NK-92 (cell line): ENCODE results near the gene HOXB5.

Source experiments
- DNase-seq: peaks from one replicate; lab custom pipeline; 2025; ENCODE audit not compliant: unreplicated experiment; lab: John Stamatoyannopoulos, UW

The HOXB5 gene

DNA sequence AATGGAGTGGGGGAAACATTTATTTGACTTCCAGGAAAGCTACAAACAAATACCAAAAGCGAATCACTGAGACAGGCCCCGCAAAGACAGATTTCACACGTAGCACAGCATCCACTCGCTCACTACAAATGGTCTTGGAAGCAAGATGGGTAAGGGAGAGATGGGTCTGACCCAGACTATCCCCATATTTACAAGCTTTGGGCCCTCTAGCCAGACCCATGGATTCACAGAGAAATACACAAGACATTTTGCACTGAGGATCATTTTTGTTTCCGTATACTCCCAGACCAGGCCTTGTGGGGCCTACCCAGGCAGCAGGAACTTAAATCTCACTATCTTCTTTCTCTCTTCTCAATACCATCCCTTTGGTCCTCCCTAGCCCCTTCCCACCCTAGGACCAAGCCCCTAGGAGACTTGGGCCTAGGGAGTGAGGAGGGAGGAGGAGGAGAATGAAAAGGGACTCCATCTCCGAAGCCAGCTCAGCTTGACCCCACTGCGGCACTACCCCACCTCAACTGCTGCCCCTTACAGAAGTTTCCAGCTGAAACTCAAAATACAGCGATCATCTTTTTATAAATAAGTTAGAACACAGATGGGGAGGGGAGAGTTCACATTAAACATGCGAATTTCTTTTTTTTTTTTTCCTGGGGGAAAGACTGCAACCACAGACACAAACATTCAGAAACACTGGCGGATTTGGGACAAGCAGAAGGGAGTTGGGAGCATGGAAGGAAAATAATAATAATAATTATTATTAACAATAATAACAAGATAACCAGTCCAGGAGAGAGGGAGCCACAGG lies 2.1 kb downstream of the HOXB5 start:
- no peak for DNase-seq

DNA sequence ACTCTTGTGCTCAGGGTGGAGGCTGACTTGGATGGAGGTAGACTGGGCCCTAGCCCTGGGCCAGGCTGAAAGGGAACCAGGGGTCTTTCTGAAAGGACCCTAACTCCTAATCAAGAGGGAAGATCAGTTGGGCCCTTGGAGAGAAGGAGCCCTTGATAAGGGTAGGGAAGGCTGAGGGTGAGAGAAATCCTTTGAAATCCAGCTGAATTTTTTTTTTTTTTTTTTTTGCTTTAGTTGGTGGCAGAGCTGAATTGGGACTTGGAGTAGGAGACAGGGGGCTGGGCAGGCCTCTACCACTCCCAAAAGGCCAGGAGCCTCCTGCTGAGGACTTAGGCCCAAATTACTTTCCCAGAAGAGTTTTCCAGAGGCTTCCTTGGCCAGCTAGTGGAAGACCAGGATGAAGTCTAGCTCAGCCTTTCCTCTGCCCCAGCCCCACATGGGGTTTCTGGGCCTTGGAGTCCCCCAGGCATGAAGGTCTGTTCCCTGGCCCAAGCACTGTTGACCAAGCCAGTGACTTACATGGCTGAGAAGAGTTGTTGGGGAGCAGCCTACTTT lies 2.9 kb downstream of the HOXB5 start:
- no peak for DNase-seq

DNA sequence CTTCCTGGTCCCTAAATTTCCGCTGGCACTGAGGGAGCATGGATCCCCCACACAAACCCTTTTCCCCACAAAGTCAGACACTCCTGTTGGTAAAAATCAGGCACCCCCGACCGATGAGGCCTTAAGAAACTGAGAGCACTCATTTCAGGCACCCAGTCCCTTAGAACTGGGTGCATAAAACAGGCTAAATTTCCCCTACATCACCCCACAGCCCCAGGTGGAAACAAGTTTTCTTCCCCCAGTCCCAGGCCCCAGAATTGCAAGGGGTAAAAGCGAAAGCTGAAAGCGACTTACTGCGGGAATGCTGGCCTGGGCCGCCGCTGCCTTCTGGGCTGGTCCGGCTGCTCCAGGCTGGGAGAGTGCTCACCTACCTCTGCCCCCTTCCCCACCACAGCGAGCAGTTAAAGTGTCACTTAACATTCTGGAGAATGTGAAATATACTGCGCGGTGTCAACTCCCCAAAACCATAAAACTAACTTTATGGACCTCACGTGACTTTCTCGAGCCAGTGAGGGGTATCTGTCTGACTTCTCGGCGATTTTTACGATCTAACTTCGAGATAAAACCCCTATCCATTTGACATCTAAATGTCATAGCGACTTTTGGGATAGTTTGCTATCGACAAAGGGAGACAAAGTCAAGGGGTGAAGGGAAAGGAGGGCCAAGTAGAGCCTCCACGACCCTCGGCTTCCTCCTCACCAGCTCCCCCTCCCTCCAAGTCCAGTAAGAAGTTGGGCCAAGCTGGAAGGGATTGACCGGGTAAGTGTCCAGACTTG lies 3.6 kb downstream of the HOXB5 start, which contains the start of gene HOXB3:
HOXB3 (minus strand) TSS at position 411 of the 776 bp plus-strand sequence. CDS start 37,767 bp downstream, outside the sequence.
- DNase-seq: no peak

DNA sequence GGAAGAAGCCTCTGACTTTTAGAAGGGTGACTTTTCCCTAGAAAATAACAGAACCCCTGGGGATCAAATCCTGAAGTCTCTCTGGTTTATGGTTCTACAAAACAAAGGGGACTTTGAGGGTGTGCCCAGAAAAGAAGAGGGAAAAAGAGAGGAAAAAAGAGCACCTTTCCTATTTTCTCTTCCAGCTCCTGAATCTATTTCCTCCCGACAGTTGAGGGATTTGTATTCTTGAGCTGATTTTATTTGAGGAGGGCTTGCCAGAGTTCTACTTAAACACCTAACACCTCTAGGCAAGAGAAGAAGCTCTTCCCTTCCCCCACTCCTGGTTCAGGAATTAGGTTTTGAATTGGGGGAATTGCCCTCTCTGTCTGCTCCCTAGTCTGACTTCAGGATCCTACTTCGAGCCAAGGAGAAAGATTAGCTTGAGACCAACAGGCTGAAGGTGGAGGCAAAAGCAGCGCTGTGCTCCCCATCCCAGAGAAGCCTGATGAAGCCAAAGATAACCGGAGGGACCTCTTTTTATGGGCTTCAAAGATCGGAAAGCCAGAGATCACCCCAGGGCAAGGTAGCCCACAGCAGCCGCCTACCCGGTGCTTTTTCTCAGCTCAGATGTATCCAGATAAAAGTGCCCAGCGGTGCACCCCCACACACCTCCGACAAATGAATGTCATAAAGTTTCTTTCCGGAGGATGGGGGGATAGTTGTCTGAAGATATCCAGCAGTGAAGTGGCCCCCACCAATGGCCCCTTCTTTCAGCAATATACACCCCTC lies 4.3 kb downstream of the HOXB5 start:
- no peak for DNase-seq

DNA sequence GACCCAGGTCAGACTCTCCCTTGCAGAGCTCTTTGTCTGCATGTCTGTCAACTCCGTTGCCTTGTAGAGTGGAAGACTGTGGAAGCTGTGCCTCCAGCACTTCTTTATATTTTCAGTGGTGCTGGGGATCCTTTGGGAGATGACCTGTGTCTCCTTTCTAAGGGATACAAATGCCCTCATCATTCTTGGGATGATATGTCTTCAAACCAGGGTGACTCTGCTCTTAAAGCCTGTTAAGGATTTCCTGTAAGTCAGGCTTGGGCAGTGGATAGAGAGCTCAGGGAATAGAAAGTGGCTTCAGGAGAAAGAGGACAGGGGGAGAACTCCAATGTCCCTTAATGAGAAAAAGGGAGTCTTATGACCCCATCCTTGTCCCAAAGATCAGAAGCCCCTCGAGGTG lies 5.1 kb downstream of the HOXB5 start:
- no peak for DNase-seq

DNA sequence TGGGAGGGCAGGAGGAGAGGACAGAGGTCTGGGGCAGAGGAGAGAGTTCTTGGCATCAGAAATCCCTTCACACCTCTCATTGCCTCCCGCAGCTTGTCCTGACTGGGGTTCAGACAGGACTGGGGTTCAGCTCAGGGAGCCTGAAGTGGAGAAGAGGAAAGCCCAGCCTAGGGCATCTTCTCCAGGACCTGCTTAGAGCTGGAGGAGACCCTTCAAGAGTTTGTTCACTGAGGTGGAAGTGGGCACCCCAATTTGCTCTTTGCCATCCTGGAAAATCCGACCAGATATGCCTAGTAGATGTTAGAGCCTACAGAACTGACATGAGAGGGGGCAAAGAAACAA lies 5.5 kb downstream of the HOXB5 start:
- no peak for DNase-seq

DNA sequence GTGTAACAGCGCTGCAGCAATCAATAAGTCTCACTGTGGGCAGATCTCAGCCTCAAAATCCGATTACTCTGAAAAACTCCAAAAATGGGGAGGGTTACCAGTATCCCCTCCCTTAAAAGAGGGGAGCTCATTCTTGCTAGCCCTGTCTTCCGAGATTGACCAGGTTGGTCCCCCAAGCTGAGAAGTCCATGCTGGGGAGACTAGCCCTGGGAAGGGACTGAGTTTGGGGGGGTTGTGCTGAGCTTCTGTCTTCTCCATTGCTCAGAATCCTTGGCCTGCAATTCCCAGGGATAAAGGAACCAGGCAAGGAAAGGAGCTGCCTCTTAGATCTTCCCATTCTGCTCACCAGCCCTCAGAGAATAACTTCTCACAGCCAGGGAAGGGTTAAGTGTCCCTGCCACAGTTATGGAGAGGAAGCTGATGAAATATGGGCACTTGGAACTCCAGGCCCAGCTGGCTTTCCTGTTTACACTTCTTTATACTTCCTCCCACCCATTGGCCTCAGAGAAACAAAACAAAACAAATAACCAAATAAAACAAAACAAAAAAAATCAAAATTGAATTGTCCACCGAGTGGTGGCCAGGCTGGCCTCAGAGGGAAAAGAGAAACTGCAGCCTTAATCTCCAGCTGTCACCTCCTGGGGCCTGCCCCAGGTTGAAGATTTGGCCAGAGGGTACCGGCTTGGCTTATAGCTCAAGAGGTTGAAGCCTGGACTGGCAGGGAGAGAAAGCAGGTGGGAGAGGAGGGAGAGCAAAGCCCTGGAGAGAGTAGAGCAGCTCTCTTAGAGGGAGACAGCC lies 6.1 kb downstream of the HOXB5 start:
- DNase-seq: no peak

DNA sequence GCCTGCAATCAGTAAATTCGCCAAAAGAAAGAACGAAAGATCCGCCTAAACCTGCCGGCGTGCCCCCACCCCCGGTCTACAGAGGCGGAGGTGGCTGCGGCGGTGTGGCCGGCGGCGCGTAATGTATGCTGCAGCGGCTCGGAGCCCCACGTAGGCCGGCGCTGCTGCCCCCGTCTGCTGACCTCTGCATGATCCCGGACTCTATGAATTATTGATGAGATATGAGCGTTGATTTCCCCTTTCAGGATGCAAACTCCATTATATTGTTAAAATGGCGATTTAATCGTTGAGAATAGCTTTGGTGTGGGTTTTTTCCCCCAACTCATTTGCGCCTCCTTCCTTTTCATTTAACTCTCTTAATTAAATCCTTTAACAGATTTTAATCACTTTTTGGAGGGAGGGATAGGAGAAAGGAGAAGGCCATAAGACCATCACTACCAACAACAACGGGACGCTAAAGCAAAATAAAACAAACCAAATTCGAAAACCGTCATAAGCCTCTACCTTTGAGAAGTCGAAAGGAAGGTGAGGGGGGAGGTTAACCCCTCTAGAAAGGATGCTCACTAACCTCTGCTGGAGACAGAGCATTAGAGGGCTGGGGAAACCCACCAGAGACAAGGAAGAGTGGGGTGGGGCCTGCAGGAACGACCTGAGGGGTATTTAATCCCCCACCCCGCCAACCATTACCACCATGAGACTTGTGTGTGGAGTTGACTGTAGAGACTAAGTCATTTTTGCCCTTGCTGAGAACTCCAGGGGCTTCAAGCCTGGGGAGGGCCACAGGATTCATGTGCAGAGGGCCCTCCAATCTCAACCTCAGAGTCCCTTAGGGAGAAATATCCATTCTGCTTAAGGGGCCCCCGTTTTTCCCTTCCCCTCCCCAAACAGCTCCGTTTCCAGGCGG lies 7.0 kb downstream of the HOXB5 start:
- DNase-seq: no peak

DNA sequence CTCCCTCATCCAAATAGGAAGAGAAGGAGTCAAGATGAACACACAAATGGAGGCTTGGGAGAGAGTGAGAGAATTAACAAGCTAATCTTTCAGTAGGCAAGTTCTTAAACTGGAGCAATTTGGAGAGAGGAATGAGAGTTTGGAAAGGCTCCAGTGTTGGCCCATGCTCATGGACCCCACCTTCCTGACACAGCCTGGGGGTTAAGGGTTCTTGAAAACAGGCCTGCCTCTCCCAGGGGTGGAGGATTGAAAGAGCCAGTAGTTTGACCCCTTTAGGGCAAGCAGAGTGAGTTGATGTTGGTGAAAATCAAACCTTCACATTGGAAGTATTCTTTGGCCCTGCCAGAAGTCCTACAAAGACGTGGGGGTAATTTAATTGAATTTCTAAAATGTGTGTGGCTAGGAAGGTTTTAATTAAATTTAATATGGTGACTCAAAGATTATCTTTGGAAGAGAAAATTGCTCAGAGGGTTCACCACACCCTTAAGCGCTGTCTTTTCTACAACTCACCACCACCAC lies 9.3 kb downstream of the HOXB5 start:
- no peak for DNase-seq

DNA sequence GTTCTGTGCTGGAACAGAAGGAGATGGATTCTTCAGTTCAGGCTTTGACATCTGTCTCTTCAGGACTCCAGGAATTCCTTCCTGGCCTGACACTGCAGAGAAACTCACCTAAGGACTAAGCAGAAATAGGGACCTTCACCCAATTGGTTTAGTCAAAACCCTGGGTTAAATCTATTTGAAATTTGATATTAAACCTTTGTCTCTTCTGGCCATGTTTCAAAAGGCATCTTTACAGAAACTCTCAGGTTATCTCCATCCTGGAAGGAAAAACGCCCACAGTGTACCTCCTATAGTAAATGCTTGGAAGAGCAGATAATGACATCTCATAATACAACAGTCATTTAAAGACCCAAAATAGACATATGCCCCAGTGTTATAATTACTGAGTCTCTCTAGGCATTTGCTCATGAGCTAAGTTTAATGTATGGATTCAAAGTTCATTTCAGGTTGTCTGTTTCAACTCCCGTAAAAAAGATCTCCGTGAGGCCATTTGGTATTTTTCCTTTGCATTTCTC lies 9.8 kb downstream of the HOXB5 start:
- DNase-seq: no peak

DNA sequence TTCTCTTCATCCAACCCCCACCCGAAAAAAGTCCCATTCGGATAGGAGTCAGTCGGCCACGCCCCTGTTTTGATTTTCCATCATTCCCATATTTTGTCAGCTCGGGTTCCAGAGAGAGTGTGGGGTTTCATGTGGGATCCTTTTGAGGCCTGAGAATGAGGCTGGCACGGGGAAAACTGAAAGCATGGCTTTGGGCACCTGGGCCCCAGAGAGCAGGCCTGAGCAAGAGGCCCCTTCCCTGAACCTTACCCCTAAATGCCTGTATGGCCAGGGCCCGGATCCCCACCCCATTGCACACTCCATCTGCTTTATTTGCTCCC lies 10.9 kb downstream of the HOXB5 start:
- DNase-seq: no peak

DNA sequence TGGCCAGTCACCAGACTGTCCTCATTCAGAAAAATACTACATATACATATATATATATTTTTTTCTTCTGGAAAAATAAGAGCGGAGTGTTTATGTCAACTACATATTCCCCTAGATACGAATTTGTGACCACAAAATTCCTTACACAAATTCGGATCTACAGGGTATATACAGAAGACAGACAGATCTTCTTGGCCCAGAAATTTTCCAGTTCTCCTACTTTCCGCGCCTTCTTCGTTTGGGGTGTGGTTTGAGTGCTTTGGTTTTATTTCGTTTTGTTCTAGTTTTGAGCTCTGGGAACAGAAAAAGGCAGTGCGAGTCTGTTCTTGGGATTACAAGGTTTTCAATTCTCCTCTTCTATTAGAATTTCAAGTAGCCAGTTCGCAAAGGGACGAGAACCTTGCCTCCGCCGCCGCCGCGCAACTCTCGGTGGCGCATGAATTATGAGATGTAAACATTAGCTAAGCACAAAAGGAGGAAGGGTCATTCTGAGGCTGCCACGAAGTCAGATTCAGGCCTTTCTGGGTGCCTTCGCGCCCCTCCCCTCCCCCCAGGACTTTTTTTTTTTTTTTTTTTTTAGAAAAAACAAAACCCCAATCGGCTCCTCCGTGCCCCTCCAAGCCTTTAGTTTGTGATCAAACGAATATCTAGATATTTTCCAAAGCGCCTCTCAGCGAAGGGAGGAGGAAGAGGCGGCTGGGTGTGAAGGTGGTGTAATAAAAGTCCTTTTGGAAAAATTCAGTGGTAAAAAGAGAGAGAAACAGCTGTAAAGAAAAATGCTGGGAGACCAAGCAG lies 13.6 kb downstream of the HOXB5 start:
- DNase-seq: no peak

DNA sequence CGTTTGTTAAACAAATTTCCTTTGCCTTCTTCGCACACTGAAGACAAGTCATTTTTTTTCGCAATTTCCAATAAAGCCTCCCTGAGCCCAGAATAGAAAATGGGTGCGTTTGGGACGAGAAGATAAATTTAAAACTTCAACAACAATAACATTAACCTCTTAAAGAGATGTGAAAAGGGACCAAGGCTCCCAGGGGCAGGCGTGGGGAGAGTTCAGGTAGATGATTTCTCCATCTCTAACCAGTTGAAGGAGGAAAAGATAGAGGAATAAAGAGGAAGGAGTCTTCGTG lies 14.2 kb downstream of the HOXB5 start:
- DNase-seq: no peak

DNA sequence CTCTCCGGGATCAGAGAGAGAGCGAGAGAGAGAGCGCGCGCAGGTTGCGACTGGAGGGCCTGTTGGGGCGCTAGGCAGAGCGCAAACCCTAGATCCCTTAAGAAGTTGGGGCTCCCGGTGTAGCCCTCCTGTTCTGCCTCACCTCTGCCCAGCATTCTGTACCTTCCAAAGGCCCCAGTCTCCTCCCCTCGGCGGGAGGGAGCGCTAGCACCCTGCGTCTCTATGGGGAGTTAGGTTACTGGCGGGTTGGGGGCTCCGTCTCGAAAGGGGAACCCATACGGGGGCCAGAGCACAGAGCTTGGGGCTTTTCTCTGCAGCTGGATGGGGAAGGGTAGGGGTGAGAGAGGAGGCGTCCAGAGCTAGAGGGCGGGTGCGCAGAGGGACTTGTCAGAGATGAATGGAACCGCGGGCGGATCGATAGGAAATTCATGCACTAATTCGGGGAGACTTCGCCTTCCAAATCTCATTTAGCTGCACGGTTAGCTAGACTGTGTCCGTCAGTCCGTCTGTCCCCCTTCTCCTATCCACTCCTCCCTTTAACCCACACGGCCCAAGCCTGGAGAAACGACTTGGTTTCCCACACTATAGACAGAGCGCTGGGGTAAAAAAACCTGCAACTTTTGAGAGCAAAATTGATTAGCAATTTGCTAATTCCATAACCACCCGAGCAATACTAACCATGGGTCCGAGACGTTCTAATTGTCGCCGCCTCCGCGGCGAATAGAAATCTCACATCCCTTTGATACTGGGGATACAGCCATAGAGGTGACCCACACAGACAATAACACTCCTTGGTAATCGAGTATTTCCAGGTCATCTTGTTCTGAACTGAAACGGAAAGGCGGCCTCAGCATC lies 14.7 kb downstream of the HOXB5 start:
- no peak for DNase-seq

DNA sequence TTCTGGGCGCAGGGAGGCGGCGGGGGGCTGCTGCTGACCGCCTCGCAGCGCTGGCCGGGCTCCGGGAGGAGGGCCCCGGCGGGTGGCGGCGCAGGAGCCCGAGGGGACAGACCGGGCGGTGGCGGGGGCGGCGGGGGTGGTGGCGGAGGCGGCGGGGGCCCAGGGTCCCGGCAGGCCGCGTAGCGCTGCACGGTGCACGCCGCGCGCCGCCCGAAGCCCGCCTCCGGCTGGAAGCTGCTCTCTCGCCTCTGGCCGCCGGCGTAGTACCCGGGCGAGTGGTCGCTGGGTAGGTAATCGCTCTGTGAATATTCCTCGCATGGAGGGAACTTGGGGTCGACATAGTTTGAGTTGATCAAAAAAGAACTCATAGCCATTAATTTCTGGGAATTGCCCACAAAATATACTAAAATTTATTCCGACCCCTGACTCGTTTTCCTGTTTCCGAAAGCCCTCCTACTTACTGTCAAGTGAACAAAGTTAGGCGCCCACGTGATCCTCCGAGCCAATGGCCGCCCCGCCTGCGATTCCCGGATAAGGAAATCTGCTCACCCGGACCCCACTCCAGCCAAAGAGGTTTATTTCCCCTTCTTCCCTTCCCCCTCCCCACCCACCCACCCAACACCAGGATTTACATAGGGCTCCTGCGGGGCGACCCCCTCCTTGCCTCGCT lies 15.5 kb downstream of the HOXB5 start, which contains the start of gene HOXB4:
HOXB4 (minus strand) TSS at position 405 of the 670 bp plus-strand sequence; CDS start at position 374, 31 bp downstream.
- DNase-seq: no peak

DNA sequence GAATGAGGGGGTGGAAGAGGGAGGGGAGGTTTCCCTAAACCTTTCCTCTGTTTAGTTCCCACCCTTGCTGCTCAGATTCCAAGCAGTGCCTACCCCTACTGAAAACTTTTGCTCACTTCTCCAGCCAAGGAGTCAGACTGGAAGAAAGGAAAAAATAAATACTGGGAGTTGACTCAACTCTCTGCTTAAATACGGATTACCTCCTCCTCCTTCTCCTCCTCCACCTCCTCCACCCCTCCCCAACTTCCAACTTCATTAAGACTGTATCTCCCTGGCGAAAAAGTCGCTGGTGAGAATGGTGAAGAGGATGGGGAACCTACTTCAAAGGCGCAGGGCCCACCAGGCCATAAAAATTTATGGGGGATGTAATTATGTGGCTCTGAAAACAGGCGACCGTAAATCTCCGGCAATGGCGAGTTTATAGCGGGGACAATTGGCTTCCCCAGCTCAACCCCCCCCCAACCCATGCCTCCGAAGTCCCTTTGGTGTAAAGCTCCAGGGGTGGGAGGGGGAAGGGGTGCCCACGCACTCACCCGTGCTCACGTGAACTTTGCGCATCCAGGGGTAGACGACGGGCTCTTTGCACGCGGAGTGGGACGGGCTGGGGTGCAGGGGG lies 16.1 kb downstream of the HOXB5 start:
- no peak for DNase-seq
